ENCODE data around the gene B4GALT1.

The B4GALT1 gene

GRCh38 chr9:33113799-33114547 lies 53.2 kb downstream of the B4GALT1 start:
- H3K4me3 ChIP-seq (ENCODE audit: low read length), result no peak overlapping the region
- no peak for DNase-seq (ENCODE audit: low read depth)
- TF ChIP-seq, protein P1, sequence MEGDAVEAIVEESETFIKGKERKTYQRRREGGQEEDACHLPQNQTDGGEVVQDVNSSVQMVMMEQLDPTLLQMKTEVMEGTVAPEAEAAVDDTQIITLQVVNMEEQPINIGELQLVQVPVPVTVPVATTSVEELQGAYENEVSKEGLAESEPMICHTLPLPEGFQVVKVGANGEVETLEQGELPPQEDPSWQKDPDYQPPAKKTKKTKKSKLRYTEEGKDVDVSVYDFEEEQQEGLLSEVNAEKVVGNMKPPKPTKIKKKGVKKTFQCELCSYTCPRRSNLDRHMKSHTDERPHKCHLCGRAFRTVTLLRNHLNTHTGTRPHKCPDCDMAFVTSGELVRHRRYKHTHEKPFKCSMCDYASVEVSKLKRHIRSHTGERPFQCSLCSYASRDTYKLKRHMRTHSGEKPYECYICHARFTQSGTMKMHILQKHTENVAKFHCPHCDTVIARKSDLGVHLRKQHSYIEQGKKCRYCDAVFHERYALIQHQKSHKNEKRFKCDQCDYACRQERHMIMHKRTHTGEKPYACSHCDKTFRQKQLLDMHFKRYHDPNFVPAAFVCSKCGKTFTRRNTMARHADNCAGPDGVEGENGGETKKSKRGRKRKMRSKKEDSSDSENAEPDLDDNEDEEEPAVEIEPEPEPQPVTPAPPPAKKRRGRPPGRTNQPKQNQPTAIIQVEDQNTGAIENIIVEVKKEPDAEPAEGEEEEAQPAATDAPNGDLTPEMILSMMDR (IDR thresholded peaks at IDR 0.05; ENCODE audit: insufficient read depth, low read depth, low read length, missing control alignments), result no peak

- DNase-seq (ENCODE audit: low read depth), result no peak
- TF ChIP-seq, protein P1 (IDR thresholded peaks at IDR 0.05; ENCODE audit: insufficient read depth, low read depth, low read length, missing control alignments), result no peak
- H3K4me3 ChIP-seq (ENCODE audit: low read length), result no peak overlapping the region
Observed at GRCh38 chr9:33112094-33112493, 55.0 kb downstream of the B4GALT1 start.

GRCh38 chr9:33111631-33112030 lies 55.5 kb downstream of the B4GALT1 start:
- no peak for DNase-seq (ENCODE audit: low read depth)
- H3K4me3 ChIP-seq (ENCODE audit: low read length), result no peak overlapping the region
- TF ChIP-seq, protein P1 (IDR thresholded peaks at IDR 0.05; ENCODE audit: insufficient read depth, low read depth, low read length, missing control alignments), result no peak

GRCh38 chr9:33110686-33111085 lies 56.5 kb downstream of the B4GALT1 start:
- no peak overlapping the region for H3K4me3 ChIP-seq (ENCODE audit: low read length)
- TF ChIP-seq, protein P1 (IDR thresholded peaks at IDR 0.05; ENCODE audit: insufficient read depth, low read depth, low read length, missing control alignments), result no peak
- no peak for DNase-seq (ENCODE audit: low read depth)

GRCh38 chr9:33109850-33110595 lies 57.1 kb downstream of the B4GALT1 start:
- no peak overlapping the region for H3K4me3 ChIP-seq (ENCODE audit: low read length)
- DNase-seq (ENCODE audit: low read depth), result no peak
- TF ChIP-seq, protein P1 (IDR thresholded peaks at IDR 0.05; ENCODE audit: insufficient read depth, low read depth, low read length, missing control alignments), result no peak

GRCh38 chr9:33109097-33109496 lies 58.0 kb downstream of the B4GALT1 start:
- H3K4me3 ChIP-seq (ENCODE audit: low read length), result no peak overlapping the region
- TF ChIP-seq, protein P1 (IDR thresholded peaks at IDR 0.05; ENCODE audit: insufficient read depth, low read depth, low read length, missing control alignments), result no peak
- no peak for DNase-seq (ENCODE audit: low read depth)
